HCT116 (cell line): ENCODE results near the gene PTGIR. TPM values are rescaled to one million over a fixed set of nuclear protein-coding genes. Genes with fewer than 3 reads are reported as not detected.
A peak's percentile ranks its signal among the peaks of the same experiment; 100 is the strongest.

Experiments used
- ATAC-seq: fragments of 200-7000 bp; cut with Tn5 transposase; 2 replicates; pipeline ENCODE4 v1.9.1; 2020; ENCODE audit warnings: mild to moderate bottlenecking, moderate library complexity
- BruUV-seq: library from RNA; stranded (reverse); fragments of 400-500 nt; replicated peaks from 2 replicates; lab custom pipeline; 2021; lab: Mats Ljungman, UMichigan
- CTCF ChIA-PET: fragments of 300-600 bp; sonication (Branson Sonifier 250); formaldehyde crosslinking; loops from one replicate; lab custom pipeline; 2021; ENCODE audit warnings: antibody characterized with exemption; lab: Charles Lee
- POLR2A ChIA-PET: fragments of 300-600, 350-600 bp; sonication (Branson Sonifier 250); formaldehyde crosslinking; loops from one replicate; lab custom pipeline; 2021; ENCODE audit warnings: antibody characterized with exemption; lab: Charles Lee
- RAD21 ChIA-PET, 2 experiments: fragments of 300-600 bp; sonication (Branson Sonifier 250); formaldehyde crosslinking; loops; one replicate each; lab custom pipeline; 2023; ENCODE audit warnings: low total read pairs in 2 of 2; ENCODE audit not compliant: uncharacterized antibody in 2 of 2, unreplicated experiment in 2 of 2, low non-redundant PET in 1 of 2; lab: Charles Lee
- DNase-seq: peaks from one replicate; pipeline ENCODE4 v3.0.0-alpha.2; 2010; ENCODE audit warnings: low read depth, low spot score
- H2AFZ ChIP-seq: fragments of 200-600 bp; shearing (Covaris generic), sonication (generic); 2 replicates; pipeline ENCODE4 v1.6.1; 2017; ENCODE audit warnings: low read depth, mixed run types, mixed read lengths, antibody characterized with exemption, low read length; ENCODE audit not compliant: poor library complexity, severe bottlenecking
- H3K27ac ChIP-seq: 2 replicates; pipeline ENCODE4 v1.5.1; 2012; ENCODE audit warnings: low read depth, low read length
- H3K27me3 ChIP-seq: fragments of 200-600 bp; sonication (generic); 2 replicates; pipeline ENCODE4 v1.6.1; 2016; ENCODE audit warnings: mixed run types, low read length, mixed read lengths; ENCODE audit not compliant: insufficient read depth
- H3K36me3 ChIP-seq, 2 experiments: fragments of 200-500 bp in 1 of 2; fragments of 200-600 bp in 1 of 2; sonication (Bioruptor generic) in 1 of 2; sonication (generic) in 1 of 2; 2 replicates each; pipeline versions ENCODE4 v1.5.1 to v1.6.1; 2014 to 2016; ENCODE audit warnings: low read length in 2 of 2, inconsistent platforms in 1 of 2, mixed read lengths in 1 of 2, mixed run types in 1 of 2; ENCODE audit not compliant: insufficient read depth in 2 of 2, control insufficient read depth in 1 of 2
- H3K4me1 ChIP-seq, 2 experiments: fragments of 200-600 bp in 1 of 2; sonication (generic) in 1 of 2; 2 replicates each; pipeline versions ENCODE4 v1.5.1 to v1.6.1; 2012 to 2017; ENCODE audit warnings: low read length in 2 of 2, inconsistent platforms in 1 of 2, mild to moderate bottlenecking in 1 of 2, mixed read lengths in 1 of 2, mixed run types in 1 of 2, moderate library complexity in 1 of 2; ENCODE audit not compliant: insufficient read depth in 2 of 2, control insufficient read depth in 1 of 2
- H3K4me2 ChIP-seq: fragments of 200-600 bp; sonication (generic); 2 replicates; pipeline ENCODE4 v1.6.1; 2017; ENCODE audit warnings: mixed run types, low read length, mixed read lengths
- H3K4me3 ChIP-seq, 2 experiments: fragments of 200-600 bp in 1 of 2; sonication (generic) in 1 of 2; replicated peaks in 1 of 2; 2 replicates each; pipeline ENCODE4 v1.5.1; 2011 to 2016; ENCODE audit warnings: low read length in 2 of 2, control low read depth in 1 of 2, low read depth in 1 of 2, mild to moderate bottlenecking in 1 of 2, mixed read lengths in 1 of 2, mixed run types in 1 of 2
- H3K79me2 ChIP-seq: fragments of 200-600 bp; sonication (generic); 2 replicates; pipeline ENCODE4 v1.6.1; 2017; ENCODE audit warnings: mild to moderate bottlenecking, mixed run types, low read length, moderate library complexity, mixed read lengths; ENCODE audit not compliant: insufficient read depth
- H3K9ac ChIP-seq: fragments of 200-600 bp; sonication (generic); 2 replicates; pipeline ENCODE4 v1.6.1; 2016; ENCODE audit warnings: low read length, mixed read lengths
- H3K9me2 ChIP-seq: fragments of 200-600 bp; sonication (generic), shearing (Covaris generic); 2 replicates; pipeline ENCODE4 v1.6.1; 2017; ENCODE audit warnings: mixed run types, mild to moderate bottlenecking, moderate library complexity; ENCODE audit not compliant: insufficient read depth
- H3K9me3 ChIP-seq, 2 experiments: fragments of 200-500 bp in 1 of 2; fragments of 200-600 bp in 1 of 2; sonication (Bioruptor generic) in 1 of 2; sonication (generic) in 1 of 2; 2 replicates each; pipeline ENCODE4 v1.6.1; 2014 to 2017; ENCODE audit warnings: low read length in 2 of 2, mixed read lengths in 2 of 2, inconsistent platforms in 1 of 2, low read depth in 1 of 2, mild to moderate bottlenecking in 1 of 2, mixed run types in 1 of 2, moderate library complexity in 1 of 2; ENCODE audit not compliant: control insufficient read depth in 1 of 2, insufficient read depth in 1 of 2
- H4K20me1 ChIP-seq: fragments of 200-600 bp; sonication (generic), shearing (Covaris generic); 2 replicates; pipeline ENCODE4 v1.6.1; 2017; ENCODE audit warnings: mixed run types, mild to moderate bottlenecking, moderate library complexity; ENCODE audit not compliant: insufficient read depth
- CEBPB ChIP-seq: IDR thresholded peaks from 2 replicates; pipeline ENCODE4 v1.6.1; 2012; ENCODE audit warnings: low read depth
- CTCF ChIP-seq, 3 experiments: fragments of 200-600 bp in 1 of 3; sonication (generic) in 1 of 3; IDR thresholded peaks in 2 of 3; conservative IDR thresholded peaks in 1 of 3; 2 replicates each; pipeline ENCODE4 v1.5.1; 2012 to 2017; ENCODE audit warnings: low read depth in 2 of 3, low read length in 2 of 3, antibody characterized with exemption in 1 of 3, borderline replicate concordance in 1 of 3, control low read depth in 1 of 3, mild to moderate bottlenecking in 1 of 3, mixed read lengths in 1 of 3, mixed run types in 1 of 3, moderate library complexity in 1 of 3; ENCODE audit not compliant: insufficient read depth in 1 of 3
- EGR1 ChIP-seq: IDR thresholded peaks from 2 replicates; pipeline ENCODE4 v1.6.1; 2012; ENCODE audit warnings: low read depth
- EZH2phosphoT487 ChIP-seq: fragments of 200-600 bp; IDR thresholded peaks from 2 replicates; pipeline ENCODE4 v1.6.1; 2018; ENCODE audit warnings: antibody characterized with exemption, borderline replicate concordance
- JUND ChIP-seq: IDR thresholded peaks from 2 replicates; pipeline ENCODE4 v1.6.1; 2012
- MAX ChIP-seq: IDR thresholded peaks from 2 replicates; pipeline ENCODE4 v1.6.1; 2012
- POLR2A ChIP-seq: IDR thresholded peaks from 2 replicates; pipeline ENCODE4 v1.7.0; 2011; ENCODE audit warnings: borderline replicate concordance; ENCODE audit not compliant: insufficient read depth, insufficient read length; ENCODE audit errors: extremely low read depth
- SP1 ChIP-seq: IDR thresholded peaks from 2 replicates; pipeline ENCODE4 v1.6.1; 2012; ENCODE audit warnings: low read depth
- YY1 ChIP-seq: IDR thresholded peaks from 2 replicates; pipeline ENCODE4 v1.6.1; 2011; ENCODE audit warnings: low read length, low read depth, moderate library complexity, mild to moderate bottlenecking; ENCODE audit not compliant: insufficient replicate concordance; ENCODE audit errors: extremely low read depth
- intact Hi-C: fragments of 100-400 bp; cut with micrococcal nuclease; formaldehyde crosslinking; loops from 2 replicates; pipeline ENCODE4 v1.10.0; 2022
- total RNA-seq: library from RNA; stranded (reverse); gene quantifications from one replicate; pipeline ENCODE4 v1.2.1, GENCODE V29; 2021; ENCODE audit not compliant: unreplicated experiment

Gene PTGIR
- total RNA-seq, 1 experiment from 2014 or later, result not detected

DNA sequence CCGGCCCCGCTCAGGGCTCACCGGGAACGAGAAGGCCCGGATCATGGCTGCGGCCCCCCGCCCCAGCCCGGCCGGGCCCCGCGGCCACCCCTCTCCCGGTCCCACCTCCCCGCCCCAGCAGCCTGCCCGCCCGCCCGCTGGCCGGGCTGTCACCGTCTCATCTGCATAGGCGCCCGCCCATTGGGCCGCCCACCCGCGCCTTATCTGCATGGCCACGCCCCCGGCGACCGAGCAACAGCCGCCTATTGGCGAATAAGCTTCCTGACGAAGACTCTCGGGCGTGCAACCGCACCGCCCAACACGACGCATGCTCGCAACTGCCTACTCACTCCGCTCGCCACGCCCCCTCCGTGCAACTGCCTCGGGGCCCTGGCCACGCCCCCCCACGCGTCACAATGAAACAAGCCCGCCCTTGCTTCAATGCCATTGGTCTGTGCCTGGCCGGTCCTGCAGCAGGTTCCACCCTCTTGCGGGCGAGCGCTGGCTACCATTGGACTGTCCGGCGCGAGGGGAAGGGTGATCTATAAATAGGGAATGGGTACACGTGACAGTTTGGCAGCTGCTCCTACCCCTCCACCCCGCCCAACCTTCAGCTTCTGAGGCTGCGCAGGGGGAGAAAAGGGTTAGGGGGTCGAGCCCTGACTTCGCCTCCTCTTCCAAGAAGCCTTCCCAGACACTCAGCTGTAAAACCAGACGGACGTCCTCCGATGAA is 36.3 kb upstream of the PTGIR start, which contains the start of gene DACT3:
DACT3 (minus strand) TSS at position 163 of the 712 bp plus-strand sequence; CDS start at position 45, 118 bp downstream.
- ATAC-seq (peak; percentile 93), DNase-seq (peak; percentile 99)
- Histone ChIP-seq H3K36me3 (no peaks in the 10 kb centered on the region), H4K20me1 (no peaks in the 10 kb centered on the region), H3K4me1 (peaks cover 14 to 29% of the 10 kb centered on the region in 2 experiments), H2AFZ (peak within 1 kb of the TSS; percentile 94), H3K9ac (peak within 1 kb of the TSS; percentile 62), H3K4me2 (peak within 1 kb of the TSS; percentile 90), H3K27me3 (no peaks in the 10 kb centered on the region), H3K27ac (no peak within 1 kb of the TSS; the same call in 1 of the 2 replicates), H3K4me3 (peak within 1 kb of the TSS; percentile 39 to 59), H3K9me2 (no peaks in the 10 kb centered on the region), H3K9me3 (no peaks in the 10 kb centered on the region), H3K79me2 (no peaks in the 10 kb centered on the region)
- ChIA-PET POLR2A (interaction anchor here (0.6 to 1.6 kb wide), 10 partner anchors 10 to 974 kb away, joined by 3 to 11 read pairs (median 6); no protein-coding TSS in a partner anchor), CTCF (interaction anchor here (0.7 to 4.4 kb wide), 22 partner anchors 9 to 1985 kb away, joined by 3 to 217 read pairs (median 4); no protein-coding TSS in a partner anchor), RAD21 (interaction anchor here (0.6 to 2.8 kb wide), 7 partner anchors 41 to 157 kb away, joined by 3 to 19 read pairs (median 6); no protein-coding TSS in a partner anchor)
- BruUV-seq, result no TSS peak
- intact Hi-C loops, result no loop called here
- no peak for TF ChIP-seq JUND
- no peak for TF ChIP-seq CTCF (IDR thresholded peaks at IDR 0.05 in 2 of 3, conservative IDR thresholded peaks at IDR 0.05 in 1 of 3; ENCODE audit: borderline replicate concordance in 1 of 3, insufficient read depth in 1 of 3, low read depth in 2 of 3, low read length in 2 of 3)
- peak; percentile 93 for TF ChIP-seq SP1
- peak; percentile 64 for TF ChIP-seq MAX
- TF ChIP-seq EZH2phosphoT487, result no peak
- no peak for TF ChIP-seq YY1
- TF ChIP-seq EGR1, result peak; percentile 75
- TF ChIP-seq CEBPB, result no peak
- TF ChIP-seq POLR2A, result no peak
